GM12891 (cell line): ENCODE results near the gene ZBTB32.

ENCODE experiments used
- POLR2A ChIP-seq: IDR thresholded peaks from 2 replicates; pipeline ENCODE4 v1.6.1; 2011; ENCODE audit warnings: low read depth, low read length, control low read depth
- POLR2AphosphoS5 ChIP-seq: IDR thresholded peaks from 2 replicates; pipeline ENCODE4 v1.6.1; 2011; ENCODE audit warnings: low read depth, low read length, control low read depth
- TAF1 ChIP-seq: IDR thresholded peaks from 2 replicates; pipeline ENCODE4 v1.6.1; 2011; ENCODE audit warnings: low read depth, low read length, control low read depth

DNA sequence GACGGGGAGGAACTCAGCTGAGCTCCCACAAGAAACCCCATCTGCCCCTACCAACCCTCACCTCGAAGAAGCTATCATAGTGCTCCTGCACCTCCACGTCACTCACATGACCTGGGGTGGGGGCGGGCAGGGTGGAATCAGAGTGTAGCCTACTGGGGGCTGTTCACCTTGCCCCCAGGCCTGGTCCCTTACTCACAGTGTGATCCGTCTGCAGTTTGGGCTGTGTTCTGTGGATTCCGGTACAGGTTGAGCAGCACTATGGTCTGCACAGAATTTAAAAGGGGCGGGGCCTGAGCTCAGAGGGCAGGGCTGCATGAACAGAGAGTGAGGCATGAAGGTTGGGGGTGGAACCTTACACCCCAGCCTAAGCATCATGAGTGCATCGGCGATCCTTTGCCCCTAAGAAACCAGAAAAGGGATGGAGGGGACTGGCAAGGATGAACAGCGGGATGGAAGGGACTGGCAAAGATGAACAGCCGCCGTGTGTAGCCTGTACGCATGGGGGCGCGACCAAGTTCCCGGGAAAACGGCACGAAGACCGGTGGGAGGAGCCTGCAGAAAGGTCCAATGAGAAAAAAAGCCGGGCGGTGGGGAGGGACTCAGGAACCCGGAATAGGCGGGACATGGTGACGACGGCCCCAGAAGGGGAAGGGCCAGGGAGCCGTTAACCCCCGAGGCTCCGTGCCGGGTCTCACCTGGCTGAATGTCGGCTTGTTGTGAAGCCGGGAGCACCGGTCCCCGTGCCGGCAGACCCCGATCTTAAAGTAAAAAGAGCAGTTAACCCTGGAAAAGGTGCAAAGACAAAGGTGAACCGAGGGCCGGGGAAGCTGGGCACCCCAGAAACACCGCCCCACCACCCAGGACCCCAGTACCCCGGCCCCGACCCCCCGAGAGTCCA is 40.3 kb downstream of the ZBTB32 start:
- TF ChIP-seq TAF1 (peak; percentile 64; the same call in 1 of the 2 replicates), POLR2AphosphoS5 (peak; percentile 87), POLR2A (peak; percentile 75)
